AG09319 (cell line): ENCODE data around the gene MCM6.
A peak's percentile ranks its signal among the peaks of the same experiment; 100 is the strongest.

ENCODE experiments used
- DNase-seq: peaks from one replicate; pipeline ENCODE4 v3.0.0-alpha.2; 2010; ENCODE audit warnings: low read depth; ENCODE audit errors: extremely low read depth
- CTCF ChIP-seq: IDR thresholded peaks from 2 replicates; pipeline ENCODE4 v1.5.1; 2011; ENCODE audit warnings: low read depth, mild to moderate bottlenecking, inconsistent platforms, low read length, moderate library complexity

Gene MCM6

GRCh38 chr2:135876066-135876711 is at the start of gene MCM6:
TSS of gene MCM6 (minus strand) at chr2:135876443. CDS start at chr2:135876365, 78 bp downstream.
- DNase-seq = peak; percentile 97
- TF ChIP-seq CTCF = no peak

- DNase-seq = no peak
- TF ChIP-seq CTCF = no peak
These were observed 49.3 kb upstream of the MCM6 start for GRCh38 chr2:135925571-135925970.

GRCh38 chr2:135916207-135916606 is 40.0 kb upstream of the MCM6 start:
- peak; percentile 34 for TF ChIP-seq CTCF
- peak; percentile 3 for DNase-seq

- TF ChIP-seq CTCF = no peak
- no peak for DNase-seq
These were observed 38.2 kb upstream of the MCM6 start for GRCh38 chr2:135914485-135914884.

GRCh38 chr2:135913727-135914365 is 37.6 kb upstream of the MCM6 start:
- peak; percentile 68 for TF ChIP-seq CTCF
- peak; percentile 10 for DNase-seq

GRCh38 chr2:135909976-135910375 is 33.7 kb upstream of the MCM6 start:
- TF ChIP-seq CTCF = no peak

GRCh38 chr2:135905679-135906078 is 29.4 kb upstream of the MCM6 start:
- no peak for TF ChIP-seq CTCF
- DNase-seq = no peak

More at GRCh38 chr2:135909976-135910375, 33.7 kb upstream of the MCM6 start:
- peak; percentile 2 for DNase-seq
